Activated B cell treated with CpG ODN at 0.5 μM for 24 hours (primary cell): ENCODE measurements around the gene MXD3. TPM values are rescaled to one million over a fixed set of nuclear protein-coding genes. Genes with fewer than 3 reads are reported as not detected.
"Not testable (repeated sequence)": the region's sequence is repeated elsewhere in the genome, so short reads cannot be mapped to it uniquely, and the experiment has no call there.

Experiments
- ATAC-seq: fragments of 200-7000 bp; cut with Tn5 transposase; one replicate; pipeline ENCODE4 v1.10.0; 2021; ENCODE audit warnings: low read depth, mild to moderate bottlenecking, moderate library complexity
- CTCF ChIA-PET: fragments of 350-600 bp; sonication (Branson Sonifier 250); formaldehyde crosslinking; loops from one replicate; lab custom pipeline; 2021; ENCODE audit warnings: antibody characterized with exemption; lab: Charles Lee
- POLR2A ChIA-PET: fragments of 350-600 bp; sonication (Branson Sonifier 250); formaldehyde crosslinking; loops from one replicate; lab custom pipeline; 2021; ENCODE audit warnings: antibody characterized with exemption; lab: Charles Lee
- DNase-seq: peaks from one replicate; pipeline ENCODE4 v3.0.0; 2022
- H3K27ac Mint-ChIP-seq: one replicate; pipeline ENCODE4 v1.8.0; 2020; ENCODE audit warnings: mixed read lengths
- H3K27me3 Mint-ChIP-seq: one replicate; pipeline ENCODE4 v1.8.0; 2021; ENCODE audit warnings: mixed read lengths
- H3K36me3 Mint-ChIP-seq: one replicate; pipeline ENCODE4 v1.8.0; 2021; ENCODE audit warnings: low read depth, mixed read lengths
- H3K4me1 Mint-ChIP-seq: one replicate; pipeline ENCODE4 v1.8.0; 2021; ENCODE audit warnings: mixed read lengths
- H3K4me3 Mint-ChIP-seq: one replicate; pipeline ENCODE4 v1.8.0; 2020; ENCODE audit warnings: mild to moderate bottlenecking, mixed read lengths
- H3K9me3 Mint-ChIP-seq: one replicate; pipeline ENCODE4 v1.8.0; 2020; ENCODE audit warnings: mixed read lengths
- intact Hi-C: fragments of 100-400 bp; cut with micrococcal nuclease; formaldehyde crosslinking; loops from one replicate; pipeline ENCODE4 v1.15.1; 2024
- total RNA-seq: library from RNA; stranded (reverse); gene quantifications from 2 replicates; pipeline ENCODE4 v1.2.3, GENCODE V29; 2022
- TF ChIP-seq, protein P1 (sequence below): fragments of 200-600 bp; IDR thresholded peaks from one replicate; pipeline ENCODE4 v1.8.0; 2022; ENCODE audit warnings: antibody characterized with exemption, mild to moderate bottlenecking

The MXD3 gene
- total RNA-seq, 1 donor from 2014 or later, result 9.1 TPM

GRCh38 chr5:177260961-177261360 lies 50.7 kb downstream of the MXD3 start:
- Mint-ChIP-seq H3K36me3 (peaks cover 84% of the 10 kb centered on the region), H3K27ac (no peak overlapping the region), H3K4me1 (no peaks in the 10 kb centered on the region), H3K4me3 (no peak overlapping the region), H3K9me3 (no peaks in the 10 kb centered on the region), H3K27me3 (no peaks in the 10 kb centered on the region)
- ATAC-seq (no peak), DNase-seq (no peak)
- ChIA-PET CTCF (no interaction called here), POLR2A (no interaction called here)
- intact Hi-C loops, result no loop called here
- TF ChIP-seq, protein P1, sequence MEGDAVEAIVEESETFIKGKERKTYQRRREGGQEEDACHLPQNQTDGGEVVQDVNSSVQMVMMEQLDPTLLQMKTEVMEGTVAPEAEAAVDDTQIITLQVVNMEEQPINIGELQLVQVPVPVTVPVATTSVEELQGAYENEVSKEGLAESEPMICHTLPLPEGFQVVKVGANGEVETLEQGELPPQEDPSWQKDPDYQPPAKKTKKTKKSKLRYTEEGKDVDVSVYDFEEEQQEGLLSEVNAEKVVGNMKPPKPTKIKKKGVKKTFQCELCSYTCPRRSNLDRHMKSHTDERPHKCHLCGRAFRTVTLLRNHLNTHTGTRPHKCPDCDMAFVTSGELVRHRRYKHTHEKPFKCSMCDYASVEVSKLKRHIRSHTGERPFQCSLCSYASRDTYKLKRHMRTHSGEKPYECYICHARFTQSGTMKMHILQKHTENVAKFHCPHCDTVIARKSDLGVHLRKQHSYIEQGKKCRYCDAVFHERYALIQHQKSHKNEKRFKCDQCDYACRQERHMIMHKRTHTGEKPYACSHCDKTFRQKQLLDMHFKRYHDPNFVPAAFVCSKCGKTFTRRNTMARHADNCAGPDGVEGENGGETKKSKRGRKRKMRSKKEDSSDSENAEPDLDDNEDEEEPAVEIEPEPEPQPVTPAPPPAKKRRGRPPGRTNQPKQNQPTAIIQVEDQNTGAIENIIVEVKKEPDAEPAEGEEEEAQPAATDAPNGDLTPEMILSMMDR, result no peak

DNA sequence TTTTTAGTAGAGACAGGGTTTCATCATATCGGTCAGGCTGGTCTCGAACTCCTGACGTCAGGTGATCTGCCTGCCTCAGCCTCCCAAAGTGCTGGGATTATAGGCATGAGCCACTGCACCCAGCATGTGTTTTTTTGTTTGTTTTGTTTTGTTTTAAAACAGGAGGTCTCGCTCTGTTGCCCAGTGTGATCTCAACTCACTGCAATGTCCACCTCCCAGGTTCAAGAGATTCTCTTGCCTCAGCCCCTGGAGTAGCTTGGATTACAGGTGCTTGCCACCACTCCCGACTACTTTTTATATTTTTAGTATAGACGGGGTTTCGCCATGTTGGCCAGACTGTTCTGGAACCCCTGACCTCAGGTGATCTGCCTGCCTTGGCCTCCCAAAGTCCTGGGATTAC lies 53.0 kb downstream of the MXD3 start:
- H3K27ac Mint-ChIP-seq, CTCF ChIA-PET, H3K4me3 Mint-ChIP-seq, POLR2A ChIA-PET, DNase-seq, ATAC-seq, H3K9me3 Mint-ChIP-seq, H3K4me1 Mint-ChIP-seq, H3K27me3 Mint-ChIP-seq: not testable (repeated sequence)
- intact Hi-C loops, result loop anchor here (5.0 kb wide), 1 partner anchor 146 kb away; no protein-coding TSS in a partner anchor
- H3K36me3 Mint-ChIP-seq, result peaks cover 87% of the 10 kb centered on the region

Other genes with a start within 250 kb of the MXD3 start
- 1.5 and 3.0 TPM in 2 replicates for gene FGFR4, start 225.0 kb downstream of the MXD3 start, total RNA-seq
- 103 and 108 TPM in 2 replicates for gene NSD1, start 178.1 kb downstream of the MXD3 start, total RNA-seq
- gene RAB24, start 8.2 kb downstream of the MXD3 start, total RNA-seq, result 35.6 and 36.3 TPM in 2 replicates
- gene PRELID1, start 8.1 kb downstream of the MXD3 start, total RNA-seq, result 141 and 160 TPM in 2 replicates
- gene LMAN2, start 39.8 kb upstream of the MXD3 start, total RNA-seq, result 88.0 and 89.7 TPM in 2 replicates
- gene RGS14, start 46.0 kb upstream of the MXD3 start, total RNA-seq, result 50.6 and 58.3 TPM in 2 replicates
- gene SLC34A1, start 72.5 kb upstream of the MXD3 start, total RNA-seq, result not detected in 2 replicates
- gene PFN3, start 88.8 kb upstream of the MXD3 start, total RNA-seq, result not detected in 2 replicates
- gene F12, start 97.7 kb upstream of the MXD3 start, total RNA-seq, result 0.31 TPM in 1 of 2 replicates, not detected in the other
- gene GRK6, start 114.8 kb upstream of the MXD3 start, total RNA-seq, result 90.6 and 92.6 TPM in 2 replicates
- 2.4 and 3.2 TPM in 2 replicates for gene PRR7, start 134.9 kb upstream of the MXD3 start, total RNA-seq
- gene DBN1, start 161.7 kb upstream of the MXD3 start, total RNA-seq, result 2.0 and 3.9 TPM in 2 replicates
- 17.0 and 17.7 TPM in 2 replicates for gene PDLIM7, start 185.7 kb upstream of the MXD3 start, total RNA-seq
- gene DOK3, start 197.9 kb upstream of the MXD3 start, total RNA-seq, result 82.5 and 88.5 TPM in 2 replicates
- gene DDX41, start 205.1 kb upstream of the MXD3 start, total RNA-seq, result 128 and 144 TPM in 2 replicates
- gene FAM193B, start 242.7 kb upstream of the MXD3 start, total RNA-seq, result 108 and 121 TPM in 2 replicates